Fibroblast of lung (primary cell): ENCODE results near the gene CRIP3. TPM values are rescaled to one million over a fixed set of nuclear protein-coding genes. Genes with fewer than 3 reads are reported as not detected.

ENCODE experiments used
- DNase-seq, 2 donors: peaks; one replicate each; pipeline versions ENCODE4 v3.0.0 to v3.0.0-alpha.2; 2010; ENCODE audit warnings: low read depth in 2 of 2
- H2AFZ ChIP-seq: 2 replicates; pipeline ENCODE4 v1.5.1; 2012; ENCODE audit warnings: low read length, control low read depth, inconsistent platforms
- H3K27ac ChIP-seq: 2 replicates; pipeline ENCODE4 v1.5.1; 2011; ENCODE audit warnings: low read length, control low read depth; ENCODE audit not compliant: insufficient read depth
- H3K27me3 ChIP-seq: 2 replicates; pipeline ENCODE4 v1.5.1; 2011; ENCODE audit warnings: mild to moderate bottlenecking, low read length; ENCODE audit not compliant: control insufficient read depth, insufficient read depth
- H3K36me3 ChIP-seq: 2 replicates; pipeline ENCODE4 v1.5.1; 2011; ENCODE audit warnings: low read length; ENCODE audit not compliant: control insufficient read depth, insufficient read depth
- H3K4me1 ChIP-seq: 2 replicates; pipeline ENCODE4 v1.5.1; 2011; ENCODE audit warnings: low read length; ENCODE audit not compliant: control insufficient read depth, insufficient read depth; ENCODE audit errors: extremely low read depth
- H3K4me2 ChIP-seq: 2 replicates; pipeline ENCODE4 v1.5.1; 2011; ENCODE audit warnings: low read length, control low read depth; ENCODE audit not compliant: insufficient read depth; ENCODE audit errors: extremely low read depth
- H3K4me3 ChIP-seq, 4 experiments: fragments of 200-600 bp in 1 of 4; sonication (generic) in 1 of 4; replicated peaks in 1 of 4; 2 replicates each; pipeline ENCODE4 v1.5.1; 2011 to 2016; ENCODE audit warnings: low read length in 4 of 4, low read depth in 3 of 4, mild to moderate bottlenecking in 3 of 4, control low read depth in 2 of 4, inconsistent platforms in 1 of 4, mixed read lengths in 1 of 4; ENCODE audit not compliant: insufficient read depth in 1 of 4; ENCODE audit errors: control extremely low read depth in 1 of 4
- H3K79me2 ChIP-seq: 2 replicates; pipeline ENCODE4 v1.5.1; 2012; ENCODE audit warnings: mild to moderate bottlenecking, low read length, inconsistent platforms; ENCODE audit not compliant: control insufficient read depth, insufficient read depth
- H3K9ac ChIP-seq: 2 replicates; pipeline ENCODE4 v1.5.1; 2011; ENCODE audit warnings: mild to moderate bottlenecking, low read length, control low read depth; ENCODE audit not compliant: insufficient read depth
- H3K9me3 ChIP-seq: 2 replicates; pipeline ENCODE4 v1.5.1; 2012; ENCODE audit warnings: low read depth, low read length; ENCODE audit not compliant: control insufficient read depth, insufficient read depth
- H4K20me1 ChIP-seq: 2 replicates; pipeline ENCODE4 v1.5.1; 2011; ENCODE audit warnings: low read length; ENCODE audit not compliant: control insufficient read depth, insufficient read depth; ENCODE audit errors: extremely low read depth
- CTCF ChIP-seq, 2 donors: IDR thresholded peaks in 1 of 2; conservative IDR thresholded peaks in 1 of 2; 1 replicate in 1 of 2; 2 replicates in 1 of 2; pipeline ENCODE4 v1.5.1; 2011 to 2012; ENCODE audit warnings: low read length in 2 of 2, control low read depth in 1 of 2, inconsistent platforms in 1 of 2, low read depth in 1 of 2, mild to moderate bottlenecking in 1 of 2
- EZH2 ChIP-seq: IDR thresholded peaks from 2 replicates; pipeline ENCODE4 v1.5.1; 2012; ENCODE audit warnings: low read length, control low read depth, mild to moderate bottlenecking; ENCODE audit errors: missing control alignments
- polyA plus RNA-seq, 2 donors: library from polyadenylated mRNA; depleted of rRNA in 1 of 2; stranded (reverse) in 1 of 2; unstranded in 1 of 2; fragments of >200 nt; gene quantifications; 2 replicates each; pipeline ENCODE4 v1.2.1, GENCODE V29; 2011 to 2012; ENCODE audit warnings: missing spikeins in 1 of 2
- total RNA-seq: library from RNA; depleted of rRNA; stranded (reverse); fragments of >200 nt; gene quantifications from 2 replicates; pipeline ENCODE4 v1.2.1, GENCODE V29; 2014

Gene CRIP3
- total and polyA plus RNA-seq, 2 donors (not counting 1 experiment from before 2014, with no cell fraction given): not detected

- H3K4me2 ChIP-seq: no peak overlapping the region
- no peaks in the 10 kb centered on the region for H3K4me1 ChIP-seq
- no peak overlapping the region for H2AFZ ChIP-seq
- no peaks in the 10 kb centered on the region for H3K79me2 ChIP-seq
- H3K4me3 ChIP-seq: no peak overlapping the region
- DNase-seq: no peak
- no peaks in the 10 kb centered on the region for H3K9me3 ChIP-seq
- H3K27ac ChIP-seq: no peak overlapping the region
- peaks cover 2% of the 10 kb centered on the region for H3K27me3 ChIP-seq
- no peaks in the 10 kb centered on the region for H4K20me1 ChIP-seq
- TF ChIP-seq CTCF (conservative IDR thresholded peaks at IDR 0.05 in 1 of 2, IDR thresholded peaks at IDR 0.05 in 1 of 2; ENCODE audit: low read depth in 1 of 2, low read length in 2 of 2) (no peak), EZH2 (no peak)
- no peaks in the 10 kb centered on the region for H3K36me3 ChIP-seq
- no peak overlapping the region for H3K9ac ChIP-seq
These were observed 16.9 kb downstream of the CRIP3 start for GRCh38 chr6:43291708-43292107.

GRCh38 chr6:43290905-43291355, 17.7 kb downstream of the CRIP3 start:
- no peak overlapping the region for H3K27ac ChIP-seq
- no peaks in the 10 kb centered on the region for H3K79me2 ChIP-seq
- H3K4me2 ChIP-seq: no peak overlapping the region
- no peak for DNase-seq
- no peaks in the 10 kb centered on the region for H3K9me3 ChIP-seq
- H3K27me3 ChIP-seq: peaks cover 5% of the 10 kb centered on the region
- no peak overlapping the region for H3K9ac ChIP-seq
- no peak overlapping the region for H3K4me3 ChIP-seq
- no peaks in the 10 kb centered on the region for H3K4me1 ChIP-seq
- H2AFZ ChIP-seq: no peak overlapping the region
- no peaks in the 10 kb centered on the region for H4K20me1 ChIP-seq
- H3K36me3 ChIP-seq: no peaks in the 10 kb centered on the region
- TF ChIP-seq EZH2: no peak
- TF ChIP-seq CTCF (conservative IDR thresholded peaks at IDR 0.05 in 1 of 2, IDR thresholded peaks at IDR 0.05 in 1 of 2; ENCODE audit: low read depth in 1 of 2, low read length in 2 of 2): no peak

DNA sequence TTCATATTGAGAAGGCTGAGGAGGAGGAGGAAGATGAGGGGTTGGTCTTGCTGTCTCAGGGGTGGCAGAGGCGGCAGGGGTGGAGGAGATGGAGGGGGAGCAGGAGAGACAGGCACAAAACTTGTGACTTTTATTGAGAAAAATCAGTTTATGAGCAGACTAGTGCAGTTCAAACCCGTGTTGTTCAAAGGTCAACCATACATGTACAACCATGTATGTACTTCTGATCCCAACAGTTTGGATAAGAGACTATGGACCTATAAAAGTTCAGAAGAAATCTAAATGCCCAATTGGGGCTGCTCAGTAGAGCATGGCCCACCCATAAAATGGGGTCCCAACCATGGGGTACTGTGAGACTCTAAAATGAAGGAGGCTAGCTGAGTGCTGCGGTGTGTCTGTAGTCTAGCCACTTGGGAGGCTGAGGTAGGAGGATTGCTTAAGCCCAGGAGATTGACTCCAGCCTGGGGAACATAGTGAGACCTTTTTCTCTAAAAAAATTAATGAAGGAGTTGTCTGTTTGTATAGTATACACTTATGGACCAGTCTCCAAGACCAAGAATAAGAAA, 18.2 kb downstream of the CRIP3 start:
- no peak for DNase-seq
- Histone ChIP-seq H3K36me3 (no peaks in the 10 kb centered on the region), H3K9me3 (no peaks in the 10 kb centered on the region), H3K27ac (no peak overlapping the region), H3K9ac (no peak overlapping the region), H2AFZ (no peak overlapping the region), H3K79me2 (no peaks in the 10 kb centered on the region), H3K4me2 (no peak overlapping the region), H3K4me3 (no peak overlapping the region), H4K20me1 (no peaks in the 10 kb centered on the region), H3K4me1 (no peaks in the 10 kb centered on the region), H3K27me3 (peaks cover 8% of the 10 kb centered on the region)
- TF ChIP-seq EZH2 (no peak), CTCF (conservative IDR thresholded peaks at IDR 0.05 in 1 of 2, IDR thresholded peaks at IDR 0.05 in 1 of 2; ENCODE audit: low read depth in 1 of 2, low read length in 2 of 2) (no peak)
